A673 (cell line): Measurements from ENCODE around the gene WFDC13.

ENCODE experiments used
- EZH2 ChIP-seq: fragments of 200-600 bp; sonication (generic); IDR thresholded peaks from 2 replicates; pipeline ENCODE4 v1.6.1; 2017; ENCODE audit warnings: borderline replicate concordance, low read depth, mild to moderate bottlenecking, mixed read lengths, antibody characterized with exemption, low read length; ENCODE audit not compliant: poor library complexity, severe bottlenecking
- TF ChIP-seq, protein P1 (sequence below): fragments of 300-800, 200-600 bp; sonication (generic); conservative IDR thresholded peaks from 2 replicates; pipeline ENCODE4 v1.5.1; 2017; ENCODE audit warnings: low read depth, mild to moderate bottlenecking, antibody characterized with exemption, low read length, moderate library complexity, mixed read lengths

DNA sequence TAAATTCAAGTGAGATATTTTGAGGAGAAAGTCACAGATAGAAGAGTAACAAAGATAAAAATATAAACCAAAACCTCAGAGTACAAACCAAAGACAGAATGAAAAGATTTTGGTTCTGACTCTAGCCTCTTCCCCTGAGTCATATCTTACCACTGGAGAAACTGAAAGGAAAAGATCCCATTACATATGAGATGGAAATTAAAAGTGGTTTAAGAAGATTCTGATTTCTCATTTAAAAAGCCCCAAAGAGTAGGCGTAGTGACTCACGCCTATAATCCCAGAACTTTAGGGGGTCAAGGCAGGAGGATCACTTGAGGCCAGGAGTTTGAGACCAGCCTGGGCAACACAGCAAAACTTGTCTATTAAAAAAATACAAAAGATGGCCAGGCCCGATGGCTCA, 50.9 kb downstream of the WFDC13 start:
- TF ChIP-seq, protein P1, sequence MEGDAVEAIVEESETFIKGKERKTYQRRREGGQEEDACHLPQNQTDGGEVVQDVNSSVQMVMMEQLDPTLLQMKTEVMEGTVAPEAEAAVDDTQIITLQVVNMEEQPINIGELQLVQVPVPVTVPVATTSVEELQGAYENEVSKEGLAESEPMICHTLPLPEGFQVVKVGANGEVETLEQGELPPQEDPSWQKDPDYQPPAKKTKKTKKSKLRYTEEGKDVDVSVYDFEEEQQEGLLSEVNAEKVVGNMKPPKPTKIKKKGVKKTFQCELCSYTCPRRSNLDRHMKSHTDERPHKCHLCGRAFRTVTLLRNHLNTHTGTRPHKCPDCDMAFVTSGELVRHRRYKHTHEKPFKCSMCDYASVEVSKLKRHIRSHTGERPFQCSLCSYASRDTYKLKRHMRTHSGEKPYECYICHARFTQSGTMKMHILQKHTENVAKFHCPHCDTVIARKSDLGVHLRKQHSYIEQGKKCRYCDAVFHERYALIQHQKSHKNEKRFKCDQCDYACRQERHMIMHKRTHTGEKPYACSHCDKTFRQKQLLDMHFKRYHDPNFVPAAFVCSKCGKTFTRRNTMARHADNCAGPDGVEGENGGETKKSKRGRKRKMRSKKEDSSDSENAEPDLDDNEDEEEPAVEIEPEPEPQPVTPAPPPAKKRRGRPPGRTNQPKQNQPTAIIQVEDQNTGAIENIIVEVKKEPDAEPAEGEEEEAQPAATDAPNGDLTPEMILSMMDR: no peak
- no peak for TF ChIP-seq EZH2
